ENCODE data around the gene NAPEPLD. TPM values are rescaled to one million over a fixed set of nuclear protein-coding genes. Genes with fewer than 3 reads are reported as not detected.
"Not testable (repeated sequence)": the region's sequence is repeated elsewhere in the genome, so short reads cannot be mapped to it uniquely, and the experiment has no call there.

Gene NAPEPLD
- total and polyA plus RNA-seq, 2 of the 8 experiments (the other 6 are each of a cell fraction or from before 2014, with no cell fraction given): 4.2 to 9.9 TPM

DNA sequence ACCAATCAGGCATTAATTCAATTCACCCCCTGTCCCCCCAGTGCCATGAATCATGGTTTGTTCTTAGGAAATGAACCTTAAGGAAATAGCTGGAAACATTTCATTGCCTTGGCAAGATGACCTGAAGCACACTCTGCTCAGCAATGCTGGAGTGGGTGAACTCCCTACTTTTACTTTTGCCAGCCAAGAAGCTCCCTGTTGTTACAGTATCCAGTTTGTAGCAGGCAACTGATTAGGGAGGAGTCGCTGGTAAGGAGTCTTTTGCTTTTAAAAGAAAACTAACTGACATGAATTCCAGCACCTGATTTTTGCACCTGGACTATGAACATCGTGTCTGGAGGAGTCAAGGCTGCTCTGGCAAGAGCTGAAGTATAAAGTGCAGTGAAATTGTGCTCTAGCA is 13.7 kb upstream of the NAPEPLD start:
- not testable (repeated sequence) for H2BK5ac ChIP-seq (ENCODE audit: low read depth, low read length); H3K4ac ChIP-seq (replicated peaks; ENCODE audit: insufficient read length, low read depth, low read length); H3K36me3 ChIP-seq (ENCODE audit: control insufficient read depth in 2 of 4, insufficient read depth in 4 of 4, low read length in 3 of 4); H4K5ac ChIP-seq (ENCODE audit: insufficient read length, low read depth, low read length); H4K91ac ChIP-seq (replicated peaks; ENCODE audit: insufficient read length, low read length); H3K27ac ChIP-seq (ENCODE audit: low read depth, low read length); H2BK20ac ChIP-seq (ENCODE audit: low read length); H3K4me2 ChIP-seq (ENCODE audit: insufficient read depth in 1 of 2, low read depth in 2 of 2, low read length in 2 of 2); H3K9ac ChIP-seq (replicated peaks in 1 of 4; ENCODE audit: extremely low read depth in 1 of 4, low read depth in 3 of 4, low read length in 3 of 4); FAIRE-seq; DNase-seq (ENCODE audit: low read depth in 1 of 2, low spot score in 2 of 2); H3K23ac ChIP-seq (ENCODE audit: insufficient read length); H3K18ac ChIP-seq (ENCODE audit: extremely low read depth, low read length); H3K14ac ChIP-seq (ENCODE audit: insufficient read length); H3K27me3 ChIP-seq (replicated peaks in 1 of 4; ENCODE audit: control insufficient read depth in 3 of 4, extremely low read depth in 1 of 4, insufficient read depth in 3 of 4, low read length in 3 of 4); H2BK120ac ChIP-seq (replicated peaks; ENCODE audit: low read depth, low read length); H2AFZ ChIP-seq (ENCODE audit: low read length); H3K56ac ChIP-seq (replicated peaks; ENCODE audit: insufficient read length, low read depth, low read length); H3K79me2 ChIP-seq (ENCODE audit: control insufficient read depth in 1 of 2, insufficient read depth in 2 of 2, low read length in 2 of 2); H3K4me3 ChIP-seq (ENCODE audit: extremely low read depth in 1 of 4, insufficient read depth in 2 of 4, low read depth in 3 of 4, low read length in 4 of 4); H4K20me1 ChIP-seq (replicated peaks in 1 of 2; ENCODE audit: control insufficient read depth in 1 of 2, insufficient read depth in 2 of 2, low read length in 2 of 2); H3K4me1 ChIP-seq (replicated peaks in 1 of 4; ENCODE audit: control insufficient read depth in 3 of 4, insufficient read depth in 4 of 4, low read length in 3 of 4); H4K8ac ChIP-seq (ENCODE audit: extremely low read depth, insufficient read depth, low read length); H2BK12ac ChIP-seq (ENCODE audit: low read depth, low read length); H3K23me2 ChIP-seq (ENCODE audit: low read depth, low read length); H2BK15ac ChIP-seq (ENCODE audit: low read length); H2AK5ac ChIP-seq (ENCODE audit: low read depth, low read length); H3K79me1 ChIP-seq (ENCODE audit: low read depth, low read length); H3K9me3 ChIP-seq (ENCODE audit: insufficient read depth in 2 of 2, low read depth in 1 of 2, low read length in 1 of 2)
- CTCF ChIA-PET (ENCODE audit: partially characterized antibody): interaction anchor here (0.6 to 1.2 kb wide), 2 partner anchors 12 to 21 kb away, joined by 3 read pairs; no protein-coding TSS in a partner anchor
- WGBS, 2 experiments (ENCODE audit: extremely low coverage in 1 of 2, insufficient coverage in 1 of 2, insufficient read length in 1 of 2, insufficient replicate concordance in 2 of 2, low coverage in 1 of 2, low lambda C conversion rate in 2 of 2, missing lambda C conversion rate in 1 of 2): 82% methylated on average over 2 of the region's 2 CpGs; no CpG with 5 or more reads in 1 of the 2 experiments
- POLR2A ChIA-PET (ENCODE audit: partially characterized antibody): interaction anchor here (0.6 kb wide), 1 partner anchor 14 kb away, joined by 3 read pairs; no protein-coding TSS in a partner anchor

GRCh38 chr7:103161998-103162616 is 13.2 kb upstream of the NAPEPLD start:
- H3K23ac ChIP-seq (ENCODE audit: insufficient read length); H2BK12ac ChIP-seq (ENCODE audit: low read depth, low read length); H3K27me3 ChIP-seq (replicated peaks in 1 of 4; ENCODE audit: control insufficient read depth in 3 of 4, extremely low read depth in 1 of 4, insufficient read depth in 3 of 4, low read length in 3 of 4); H2BK5ac ChIP-seq (ENCODE audit: low read depth, low read length); DNase-seq (ENCODE audit: low read depth in 1 of 2, low spot score in 2 of 2); H2BK20ac ChIP-seq (ENCODE audit: low read length); H3K14ac ChIP-seq (ENCODE audit: insufficient read length); H3K9me3 ChIP-seq (ENCODE audit: insufficient read depth in 2 of 2, low read depth in 1 of 2, low read length in 1 of 2); H3K18ac ChIP-seq (ENCODE audit: extremely low read depth, low read length); H3K27ac ChIP-seq (ENCODE audit: low read depth, low read length); FAIRE-seq; H2BK120ac ChIP-seq (replicated peaks; ENCODE audit: low read depth, low read length); H3K23me2 ChIP-seq (ENCODE audit: low read depth, low read length); H3K36me3 ChIP-seq (ENCODE audit: control insufficient read depth in 2 of 4, insufficient read depth in 4 of 4, low read length in 3 of 4); H3K79me1 ChIP-seq (ENCODE audit: low read depth, low read length); H4K5ac ChIP-seq (ENCODE audit: insufficient read length, low read depth, low read length); H3K4me3 ChIP-seq (ENCODE audit: extremely low read depth in 1 of 4, insufficient read depth in 2 of 4, low read depth in 3 of 4, low read length in 4 of 4); H3K4me1 ChIP-seq (replicated peaks in 1 of 4; ENCODE audit: control insufficient read depth in 3 of 4, insufficient read depth in 4 of 4, low read length in 3 of 4); H3K9ac ChIP-seq (replicated peaks in 1 of 4; ENCODE audit: extremely low read depth in 1 of 4, low read depth in 3 of 4, low read length in 3 of 4); H4K91ac ChIP-seq (replicated peaks; ENCODE audit: insufficient read length, low read length); POLR2A ChIA-PET (ENCODE audit: partially characterized antibody); H3K79me2 ChIP-seq (ENCODE audit: control insufficient read depth in 1 of 2, insufficient read depth in 2 of 2, low read length in 2 of 2); H2AFZ ChIP-seq (ENCODE audit: low read length); H3K4ac ChIP-seq (replicated peaks; ENCODE audit: insufficient read length, low read depth, low read length); H3K4me2 ChIP-seq (ENCODE audit: insufficient read depth in 1 of 2, low read depth in 2 of 2, low read length in 2 of 2); H4K8ac ChIP-seq (ENCODE audit: extremely low read depth, insufficient read depth, low read length); H2BK15ac ChIP-seq (ENCODE audit: low read length); H4K20me1 ChIP-seq (replicated peaks in 1 of 2; ENCODE audit: control insufficient read depth in 1 of 2, insufficient read depth in 2 of 2, low read length in 2 of 2); H2AK5ac ChIP-seq (ENCODE audit: low read depth, low read length); H3K56ac ChIP-seq (replicated peaks; ENCODE audit: insufficient read length, low read depth, low read length): not testable (repeated sequence)
- 80% methylated on average over 3 of the region's 3 CpGs; no CpG with 5 or more reads in 1 of the 2 experiments for WGBS, 2 experiments (ENCODE audit: extremely low coverage in 1 of 2, insufficient coverage in 1 of 2, insufficient read length in 1 of 2, insufficient replicate concordance in 2 of 2, low coverage in 1 of 2, low lambda C conversion rate in 2 of 2, missing lambda C conversion rate in 1 of 2)
- CTCF ChIA-PET (ENCODE audit: partially characterized antibody): interaction anchor here (0.6 to 1.2 kb wide), 2 partner anchors 11 to 20 kb away, joined by 3 read pairs; no protein-coding TSS in a partner anchor

Measured in H1 (cell line).